ENCODE results near the gene COMMD7. TPM values are rescaled to one million over a fixed set of nuclear protein-coding genes. Genes with fewer than 3 reads are reported as not detected.

The COMMD7 gene
- total and polyA plus RNA-seq, 9 of the 15 experiments (the other 6 are each of a cell fraction or from before 2014, with no cell fraction given), result 11.9 to 69.1 (median 34.7) TPM

DNA sequence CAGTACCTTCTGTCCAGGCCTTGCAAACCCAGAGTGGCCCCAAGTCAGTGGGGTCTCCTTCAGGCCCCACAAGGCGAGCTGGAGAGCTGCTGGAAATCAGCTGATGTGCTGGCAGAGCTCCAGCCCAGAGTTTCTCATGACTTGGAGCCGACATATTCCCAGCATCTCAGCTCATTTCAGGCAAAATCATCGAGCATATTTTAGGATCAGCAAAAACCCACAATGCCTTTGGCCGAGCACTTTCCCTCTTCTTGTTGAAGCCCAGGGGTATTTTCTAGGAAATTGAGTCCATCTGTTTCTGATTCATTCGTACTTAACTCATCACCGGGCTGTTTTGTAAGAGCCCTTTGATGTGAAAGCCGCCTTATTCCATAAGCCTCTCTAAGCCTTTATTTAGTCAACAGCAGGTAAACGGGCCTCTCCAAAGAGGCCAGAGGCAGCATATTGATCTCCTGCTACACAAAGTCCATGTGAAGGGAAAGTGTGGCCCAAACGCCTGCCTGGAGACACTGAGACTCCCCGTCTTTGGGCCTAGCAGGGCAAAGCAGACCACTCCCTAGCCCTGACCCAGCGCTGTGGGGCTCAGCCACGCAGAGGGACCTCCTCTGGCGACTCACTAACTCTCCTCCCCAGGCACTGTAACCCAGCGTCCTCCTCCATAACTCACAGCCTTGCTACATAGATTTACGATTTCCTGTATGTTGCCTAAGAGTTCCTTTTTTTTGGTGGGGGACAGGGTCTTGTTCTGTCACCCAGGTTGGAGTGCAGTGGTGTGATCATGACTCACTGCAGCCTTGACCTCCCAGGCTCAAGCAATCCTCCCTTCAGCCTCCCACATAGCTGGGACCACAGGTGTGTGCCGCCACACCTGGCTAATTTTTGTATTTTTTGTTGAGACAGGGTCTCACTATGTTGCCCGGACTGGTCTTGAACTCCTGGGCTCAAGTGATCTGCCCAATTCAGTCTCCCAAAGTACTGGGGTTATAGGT is 57.4 kb downstream of the COMMD7 start (continued):
- no peak for TF ChIP-seq SETDB1 (IDR thresholded peaks at IDR 0.05; ENCODE audit: low read length)
- TF ChIP-seq POLR2B (IDR thresholded peaks at IDR 0.05; ENCODE audit: low read depth, partially characterized antibody), result no peak
- no peak for TF ChIP-seq ZFPM2 (CRISPR knock-in tag; IDR thresholded peaks at IDR 0.05)
- TF ChIP-seq KAT8 (IDR thresholded peaks at IDR 0.05; ENCODE audit: low read depth), result no peak
- TF ChIP-seq ZNF778 (CRISPR knock-in tag; IDR thresholded peaks at IDR 0.05), result no peak
- TF ChIP-seq ASH1L (IDR thresholded peaks at IDR 0.05; ENCODE audit: borderline replicate concordance, low read depth, partially characterized antibody), result no peak
- TF ChIP-seq, protein P1, sequence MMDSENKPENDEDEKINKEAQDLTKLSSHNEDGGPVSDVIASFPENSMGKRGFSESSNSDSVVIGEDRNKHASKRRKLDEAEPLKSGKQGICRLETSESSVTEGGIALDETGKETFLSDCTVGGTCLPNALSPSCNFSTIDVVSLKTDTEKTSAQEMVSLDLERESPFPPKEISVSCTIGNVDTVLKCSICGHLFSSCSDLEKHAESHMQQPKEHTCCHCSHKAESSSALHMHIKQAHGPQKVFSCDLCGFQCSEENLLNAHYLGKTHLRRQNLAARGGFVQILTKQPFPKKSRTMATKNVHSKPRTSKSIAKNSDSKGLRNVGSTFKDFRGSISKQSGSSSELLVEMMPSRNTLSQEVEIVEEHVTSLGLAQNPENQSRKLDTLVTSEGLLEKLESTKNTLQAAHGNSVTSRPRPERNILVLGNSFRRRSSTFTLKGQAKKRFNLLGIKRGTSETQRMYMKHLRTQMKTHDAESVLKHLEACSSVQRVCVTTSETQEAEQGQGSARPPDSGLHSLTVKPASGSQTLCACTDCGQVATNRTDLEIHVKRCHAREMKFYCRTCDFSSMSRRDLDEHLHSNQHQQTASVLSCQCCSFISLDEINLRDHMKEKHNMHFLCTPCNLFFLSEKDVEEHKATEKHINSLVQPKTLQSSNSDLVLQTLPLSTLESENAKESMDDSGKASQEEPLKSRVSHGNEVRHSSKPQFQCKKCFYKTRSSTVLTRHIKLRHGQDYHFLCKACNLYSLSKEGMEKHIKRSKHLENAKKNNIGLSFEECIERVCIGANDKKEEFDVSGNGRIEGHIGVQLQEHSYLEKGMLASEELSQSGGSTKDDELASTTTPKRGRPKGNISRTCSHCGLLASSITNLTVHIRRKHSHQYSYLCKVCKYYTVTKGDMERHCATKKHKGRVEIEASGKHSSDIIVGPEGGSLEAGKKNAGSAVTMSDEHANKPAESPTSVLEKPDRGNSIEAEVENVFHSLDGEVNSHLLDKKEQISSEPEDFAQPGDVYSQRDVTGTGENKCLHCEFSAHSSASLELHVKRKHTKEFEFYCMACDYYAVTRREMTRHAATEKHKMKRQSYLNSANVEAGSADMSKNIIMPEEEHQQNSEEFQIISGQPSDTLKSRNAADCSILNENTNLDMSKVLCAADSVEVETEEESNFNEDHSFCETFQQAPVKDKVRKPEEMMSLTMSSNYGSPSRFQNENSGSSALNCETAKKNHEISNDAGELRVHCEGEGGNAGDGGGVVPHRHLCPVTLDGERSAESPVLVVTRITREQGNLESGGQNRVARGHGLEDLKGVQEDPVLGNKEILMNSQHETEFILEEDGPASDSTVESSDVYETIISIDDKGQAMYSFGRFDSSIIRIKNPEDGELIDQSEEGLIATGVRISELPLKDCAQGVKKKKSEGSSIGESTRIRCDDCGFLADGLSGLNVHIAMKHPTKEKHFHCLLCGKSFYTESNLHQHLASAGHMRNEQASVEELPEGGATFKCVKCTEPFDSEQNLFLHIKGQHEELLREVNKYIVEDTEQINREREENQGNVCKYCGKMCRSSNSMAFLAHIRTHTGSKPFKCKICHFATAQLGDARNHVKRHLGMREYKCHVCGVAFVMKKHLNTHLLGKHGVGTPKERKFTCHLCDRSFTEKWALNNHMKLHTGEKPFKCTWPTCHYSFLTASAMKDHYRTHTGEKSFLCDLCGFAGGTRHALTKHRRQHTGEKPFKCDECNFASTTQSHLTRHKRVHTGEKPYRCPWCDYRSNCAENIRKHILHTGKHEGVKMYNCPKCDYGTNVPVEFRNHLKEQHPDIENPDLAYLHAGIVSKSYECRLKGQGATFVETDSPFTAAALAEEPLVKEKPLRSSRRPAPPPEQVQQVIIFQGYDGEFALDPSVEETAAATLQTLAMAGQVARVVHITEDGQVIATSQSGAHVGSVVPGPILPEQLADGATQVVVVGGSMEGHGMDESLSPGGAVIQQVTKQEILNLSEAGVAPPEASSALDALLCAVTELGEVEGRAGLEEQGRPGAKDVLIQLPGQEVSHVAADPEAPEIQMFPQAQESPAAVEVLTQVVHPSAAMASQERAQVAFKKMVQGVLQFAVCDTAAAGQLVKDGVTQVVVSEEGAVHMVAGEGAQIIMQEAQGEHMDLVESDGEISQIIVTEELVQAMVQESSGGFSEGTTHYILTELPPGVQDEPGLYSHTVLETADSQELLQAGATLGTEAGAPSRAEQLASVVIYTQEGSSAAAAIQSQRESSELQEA (IDR thresholded peaks at IDR 0.05; ENCODE audit: low read depth), result no peak
- no peak for TF ChIP-seq ZNF830 (CRISPR knock-in tag; IDR thresholded peaks at IDR 0.05)
- TF ChIP-seq, protein P2, sequence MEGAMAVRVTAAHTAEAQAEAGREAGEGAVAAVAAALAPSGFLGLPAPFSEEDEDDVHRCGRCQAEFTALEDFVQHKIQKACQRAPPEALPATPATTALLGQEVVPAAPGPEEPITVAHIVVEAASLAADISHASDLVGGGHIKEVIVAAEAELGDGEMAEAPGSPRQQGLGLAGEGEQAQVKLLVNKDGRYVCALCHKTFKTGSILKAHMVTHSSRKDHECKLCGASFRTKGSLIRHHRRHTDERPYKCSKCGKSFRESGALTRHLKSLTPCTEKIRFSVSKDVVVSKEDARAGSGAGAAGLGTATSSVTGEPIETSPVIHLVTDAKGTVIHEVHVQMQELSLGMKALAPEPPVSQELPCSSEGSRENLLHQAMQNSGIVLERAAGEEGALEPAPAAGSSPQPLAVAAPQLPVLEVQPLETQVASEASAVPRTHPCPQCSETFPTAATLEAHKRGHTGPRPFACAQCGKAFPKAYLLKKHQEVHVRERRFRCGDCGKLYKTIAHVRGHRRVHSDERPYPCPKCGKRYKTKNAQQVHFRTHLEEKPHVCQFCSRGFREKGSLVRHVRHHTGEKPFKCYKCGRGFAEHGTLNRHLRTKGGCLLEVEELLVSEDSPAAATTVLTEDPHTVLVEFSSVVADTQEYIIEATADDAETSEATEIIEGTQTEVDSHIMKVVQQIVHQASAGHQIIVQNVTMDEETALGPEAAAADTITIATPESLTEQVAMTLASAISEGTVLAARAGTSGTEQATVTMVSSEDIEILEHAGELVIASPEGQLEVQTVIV (CRISPR knock-in tag; IDR thresholded peaks at IDR 0.05; ENCODE audit: borderline replicate concordance), result no peak
- TF ChIP-seq MAZ (CRISPR knock-in tag; conservative IDR thresholded peaks at IDR 0.05 in 1 of 2, IDR thresholded peaks at IDR 0.05 in 1 of 2), result peak in 1 of 2 experiments; percentile 32; a peak in 1 of 4 replicates
- TF ChIP-seq, protein P3, sequence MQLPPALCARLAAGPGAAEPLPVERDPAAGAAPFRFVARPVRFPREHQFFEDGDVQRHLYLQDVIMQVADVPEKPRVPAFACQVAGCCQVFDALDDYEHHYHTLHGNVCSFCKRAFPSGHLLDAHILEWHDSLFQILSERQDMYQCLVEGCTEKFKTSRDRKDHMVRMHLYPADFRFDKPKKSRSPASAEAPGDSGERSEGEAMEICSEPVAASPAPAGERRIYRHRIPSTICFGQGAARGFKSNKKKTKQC (CRISPR knock-in tag; IDR thresholded peaks at IDR 0.05), result no peak
- no peak for TF ChIP-seq ZNF780A (CRISPR knock-in tag; IDR thresholded peaks at IDR 0.05)
- TF ChIP-seq NFATC3 (IDR thresholded peaks at IDR 0.05), result no peak
- no peak for TF ChIP-seq ILF3 (IDR thresholded peaks at IDR 0.05; ENCODE audit: borderline replicate concordance)
- TF ChIP-seq CAMTA2 (CRISPR knock-in tag; conservative IDR thresholded peaks at IDR 0.05), result no peak
- no peak for TF ChIP-seq STAG1 (CRISPR knock-in tag; IDR thresholded peaks at IDR 0.05; ENCODE audit: borderline replicate concordance)
